Fibroblast of the conjunctiva (primary cell): ENCODE results near the gene B4GALT1.
"Not testable (repeated sequence)": the region's sequence is repeated elsewhere in the genome, so short reads cannot be mapped to it uniquely, and the experiment has no call there.

Experiments used
- DNase-seq: peaks from one replicate; pipeline ENCODE4 v3.0.0-alpha.2; 2010; ENCODE audit warnings: low read depth

Gene B4GALT1

GRCh38 chr9:33101104-33101951, 65.8 kb downstream of the B4GALT1 start:
- no peak for DNase-seq

GRCh38 chr9:33099754-33100153, 67.4 kb downstream of the B4GALT1 start:
- no peak for DNase-seq

- DNase-seq: no peak
These were observed 69.9 kb downstream of the B4GALT1 start for GRCh38 chr9:33097192-33097591.

DNA sequence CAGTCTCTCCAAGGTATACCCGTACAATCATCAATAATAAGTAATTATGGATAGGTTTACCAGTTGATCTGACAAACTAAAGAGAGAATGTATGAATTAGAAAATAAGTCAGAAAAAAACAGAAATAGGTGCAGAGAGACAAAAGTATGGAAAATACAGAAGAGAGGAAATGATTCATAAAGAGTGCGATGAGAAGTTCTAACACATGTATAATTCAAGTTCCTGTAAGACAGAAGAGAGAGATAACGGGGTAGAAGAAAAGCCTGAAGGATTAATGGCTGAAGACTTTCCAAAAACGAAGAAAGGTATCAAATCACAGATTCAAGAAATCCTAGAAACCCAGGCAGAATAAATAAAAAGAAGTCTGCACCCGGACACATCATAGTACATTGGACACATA, 74.5 kb downstream of the B4GALT1 start:
- DNase-seq: no peak

DNA sequence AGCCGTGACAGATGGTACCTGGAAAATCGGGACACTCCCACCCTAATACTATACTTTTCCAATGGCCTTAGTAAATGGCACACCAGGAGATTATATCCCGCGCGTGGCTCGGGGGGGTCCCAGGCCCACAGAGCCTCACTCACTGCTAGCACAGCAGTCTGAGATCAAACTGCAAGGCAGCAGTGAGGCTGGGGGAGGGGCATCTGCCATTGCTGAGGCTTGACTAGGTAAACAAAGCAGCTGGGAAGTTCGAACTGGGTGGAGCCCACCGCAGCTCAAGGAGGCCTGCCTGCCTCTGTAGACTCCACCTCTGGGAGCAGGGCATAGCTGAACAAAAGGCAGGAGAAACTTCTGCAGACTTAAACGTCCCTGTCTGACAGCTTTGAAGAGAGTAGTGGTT, 81.5 kb downstream of the B4GALT1 start:
- DNase-seq: not testable (repeated sequence)

DNA sequence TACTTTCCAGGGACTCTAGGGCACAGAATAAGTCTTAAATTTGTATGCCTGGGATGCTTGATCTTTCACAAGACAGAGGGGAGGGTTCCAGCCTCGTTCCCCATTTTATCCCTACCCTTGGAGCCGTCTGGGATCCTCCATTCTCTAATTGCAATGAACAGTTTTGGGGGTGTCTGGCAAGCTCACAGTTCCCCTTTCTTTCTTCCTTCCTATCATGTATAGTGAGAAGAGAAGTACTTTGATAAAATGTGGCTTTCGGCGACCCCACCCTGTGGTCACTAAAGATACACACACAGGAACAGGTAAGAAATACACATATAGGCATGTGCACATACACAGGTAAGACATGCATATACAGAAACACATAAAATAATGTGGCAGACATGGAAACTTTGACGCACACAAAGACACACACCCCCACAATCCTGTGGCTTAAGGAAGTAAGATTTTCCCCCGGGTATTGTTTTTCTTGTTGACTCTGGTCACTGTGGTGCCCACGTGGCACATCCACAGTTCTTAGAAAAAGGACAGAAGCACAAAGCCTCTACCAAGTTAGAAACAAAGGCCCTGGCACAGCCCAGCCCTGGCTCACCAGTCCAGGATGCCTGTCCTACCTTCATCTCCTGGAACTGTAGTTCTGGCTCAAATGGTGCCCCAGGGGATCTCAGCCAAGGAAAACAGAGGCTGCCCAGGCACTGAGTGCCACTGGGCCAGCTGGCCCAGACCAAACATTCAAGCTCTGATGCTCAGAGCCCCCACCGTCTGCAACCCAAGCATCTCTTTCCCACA, 84.4 kb downstream of the B4GALT1 start:
- DNase-seq: no peak

GRCh38 chr9:33082128-33082527, 85.0 kb downstream of the B4GALT1 start:
- no peak for DNase-seq

GRCh38 chr9:33081128-33081851, 85.8 kb downstream of the B4GALT1 start:
- DNase-seq: peak; percentile 92

- DNase-seq: no peak
These were observed 86.6 kb downstream of the B4GALT1 start for GRCh38 chr9:33080534-33080933.

DNA sequence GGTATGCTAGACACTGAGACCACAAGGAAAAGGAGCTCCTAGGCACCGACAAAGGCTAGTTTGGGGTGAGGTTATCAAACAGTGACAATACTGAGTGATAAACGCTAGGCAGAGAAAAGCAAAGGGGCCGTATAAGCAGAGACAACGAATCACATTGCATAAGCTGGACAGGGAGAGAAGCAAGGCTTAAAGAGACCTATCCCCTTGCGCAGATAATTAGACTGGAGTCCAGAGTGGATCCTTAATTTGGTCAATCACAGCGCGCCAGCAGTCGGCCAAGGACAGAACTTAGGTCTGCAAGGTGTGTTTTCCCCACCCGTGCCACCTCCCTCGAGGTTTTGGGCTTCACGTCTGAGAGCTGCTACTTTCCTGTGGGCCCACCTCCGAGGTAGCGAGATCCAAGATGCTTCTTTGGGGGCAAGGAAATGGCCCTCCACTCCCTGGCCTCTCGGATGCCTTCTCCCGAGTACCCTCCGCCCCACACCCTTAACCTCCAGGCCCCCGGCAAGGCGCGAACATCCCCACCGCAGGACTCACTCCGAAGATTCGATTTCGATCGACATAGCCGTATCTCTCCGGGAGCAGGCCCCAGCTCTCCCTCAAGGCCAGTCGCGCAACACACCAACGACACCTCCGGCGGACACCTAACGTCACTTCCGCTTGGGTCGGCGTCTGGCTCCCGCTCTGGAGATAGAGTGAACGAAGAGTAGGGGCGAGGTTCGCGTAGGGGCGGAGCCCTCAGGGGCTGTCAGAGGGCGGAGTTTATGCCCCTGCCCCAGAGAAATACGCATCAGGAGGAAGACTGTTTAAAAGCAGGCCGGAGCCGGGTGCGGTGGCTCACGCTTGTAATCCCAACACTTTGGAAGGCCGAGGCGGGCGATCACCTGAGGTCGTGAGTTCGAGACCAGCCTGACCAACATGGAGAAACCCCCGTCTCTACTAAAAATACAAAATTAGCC, 90.8 kb downstream of the B4GALT1 start, which contains the start of gene SMU1:
Gene SMU1 (minus strand): TSS at position 629 of the 959 bp plus-strand sequence. CDS start 66 bp downstream, at position 563.
- peak; percentile 93 for DNase-seq

GRCh38 chr9:33068991-33069390, 98.1 kb downstream of the B4GALT1 start:
- no peak for DNase-seq

DNA sequence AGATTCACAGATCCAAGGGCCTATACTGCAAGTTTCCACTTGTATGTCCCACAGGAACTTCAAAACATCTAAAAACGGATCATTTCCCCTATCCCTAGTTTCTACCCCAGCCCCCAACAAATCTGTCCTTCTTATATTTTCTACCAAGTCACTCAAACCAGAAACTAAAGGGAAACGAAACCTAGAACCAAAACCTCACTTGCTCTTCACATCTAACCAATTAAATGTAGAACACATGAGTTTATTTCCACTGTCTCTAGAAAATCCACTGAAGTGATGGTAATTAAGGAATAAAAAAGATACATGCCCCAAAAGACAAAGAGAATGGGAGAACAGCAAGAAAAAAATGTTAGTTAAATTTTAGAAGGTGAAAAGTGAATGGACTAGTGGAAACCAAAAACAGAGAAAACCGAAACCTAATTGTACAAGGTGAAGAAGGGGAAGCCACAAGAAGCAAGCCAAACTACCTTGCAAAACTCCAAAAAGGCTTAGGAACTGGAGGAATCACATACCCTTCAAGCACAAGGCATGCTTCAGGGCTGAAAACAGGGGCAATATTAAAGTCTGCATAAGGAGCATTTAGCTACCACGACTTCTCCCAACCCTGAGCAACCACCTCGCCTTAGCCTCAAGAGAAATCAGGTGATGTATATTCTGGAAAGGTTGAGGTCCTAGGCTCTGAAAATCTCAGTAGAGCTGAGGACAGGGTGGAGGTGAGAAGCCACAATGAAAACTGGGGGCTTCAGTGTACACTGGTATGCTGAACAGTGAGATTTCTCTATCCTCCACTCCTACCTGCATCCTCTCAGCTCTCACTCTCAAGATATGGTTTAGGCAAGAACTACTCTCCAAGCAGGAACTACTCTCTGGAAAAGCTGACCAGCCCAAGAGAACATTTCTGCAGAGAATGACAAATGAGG, 101.7 kb downstream of the B4GALT1 start:
- no peak for DNase-seq
